HuH-7.5 (cell line): ENCODE measurements around the gene TANK.
"Not testable (repeated sequence)": the region's sequence is repeated elsewhere in the genome, so short reads cannot be mapped to it uniquely, and the experiment has no call there.

ENCODE experiments used
- DNase-seq: peaks from one replicate; pipeline ENCODE4 v3.0.0; 2011; ENCODE audit warnings: low spot score

Gene TANK

DNA sequence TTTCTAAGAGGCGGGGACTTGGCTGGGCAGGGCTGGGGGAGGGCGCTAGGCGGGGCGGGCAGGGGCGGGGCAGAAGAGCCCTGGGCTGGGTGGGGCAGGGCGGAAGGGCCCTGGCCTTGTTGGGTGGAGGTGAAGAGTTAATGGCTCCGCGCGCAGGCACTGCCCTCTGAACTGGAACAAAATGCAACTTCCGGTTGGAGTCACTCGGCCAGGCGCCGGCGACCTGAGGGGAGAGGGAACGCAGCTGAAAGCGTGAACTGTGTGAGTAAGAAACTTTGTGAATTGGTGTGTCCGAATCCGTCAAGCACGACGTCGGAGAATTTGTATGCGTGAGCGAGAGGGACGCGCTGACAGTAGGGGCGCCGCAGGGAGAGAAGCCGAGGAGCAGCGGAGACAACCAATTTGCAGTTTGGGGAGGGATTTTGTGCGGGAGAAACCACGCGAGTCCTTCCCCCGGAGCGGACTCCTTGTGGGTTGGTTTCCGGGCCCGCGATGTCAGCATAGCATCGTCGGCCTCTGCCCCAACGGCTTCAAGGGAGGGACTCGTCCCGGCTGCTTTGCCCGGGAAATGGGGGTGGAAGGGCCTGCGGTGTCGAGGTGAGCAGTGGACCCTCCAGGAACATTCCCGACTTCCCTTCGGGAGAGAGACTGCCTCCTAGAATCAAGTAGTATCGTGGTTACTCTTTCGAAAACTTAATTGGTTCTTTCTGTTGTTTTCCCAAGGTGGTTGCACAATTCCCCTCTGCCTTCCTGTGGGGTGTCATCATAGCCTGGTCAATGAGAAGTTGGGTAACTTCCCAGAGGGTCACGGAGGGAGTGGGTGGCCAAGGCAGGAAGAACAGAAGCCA, at the start of gene TANK:
Gene TANK, plus strand, starts transcription at position 203 of the 848 bp plus-strand sequence. CDS start 19,235 bp downstream, outside the sequence.
- DNase-seq, result peak; percentile 82

DNA sequence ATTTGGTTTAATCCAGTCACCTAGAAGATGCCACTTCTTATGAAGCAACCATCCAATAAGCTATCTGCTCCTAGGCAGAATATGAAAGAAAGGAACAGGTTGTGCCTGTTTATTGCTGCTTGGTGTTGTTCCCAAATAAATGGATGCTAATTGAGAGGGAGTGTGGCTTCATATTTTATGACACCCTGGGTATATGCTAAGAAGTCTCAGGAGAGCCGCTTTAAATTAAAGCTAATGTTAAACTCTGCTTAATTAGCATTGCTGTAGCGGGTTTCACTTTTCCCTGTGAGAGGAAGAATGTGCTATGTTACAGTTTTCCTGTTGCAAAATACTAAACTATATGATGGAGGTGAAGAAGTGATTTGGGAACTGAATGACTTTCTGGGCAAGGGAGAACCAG, 48.7 kb upstream of the TANK start:
- no peak for DNase-seq

GRCh38 chr2:161112908-161113307, 47.3 kb upstream of the TANK start:
- DNase-seq, result no peak

DNA sequence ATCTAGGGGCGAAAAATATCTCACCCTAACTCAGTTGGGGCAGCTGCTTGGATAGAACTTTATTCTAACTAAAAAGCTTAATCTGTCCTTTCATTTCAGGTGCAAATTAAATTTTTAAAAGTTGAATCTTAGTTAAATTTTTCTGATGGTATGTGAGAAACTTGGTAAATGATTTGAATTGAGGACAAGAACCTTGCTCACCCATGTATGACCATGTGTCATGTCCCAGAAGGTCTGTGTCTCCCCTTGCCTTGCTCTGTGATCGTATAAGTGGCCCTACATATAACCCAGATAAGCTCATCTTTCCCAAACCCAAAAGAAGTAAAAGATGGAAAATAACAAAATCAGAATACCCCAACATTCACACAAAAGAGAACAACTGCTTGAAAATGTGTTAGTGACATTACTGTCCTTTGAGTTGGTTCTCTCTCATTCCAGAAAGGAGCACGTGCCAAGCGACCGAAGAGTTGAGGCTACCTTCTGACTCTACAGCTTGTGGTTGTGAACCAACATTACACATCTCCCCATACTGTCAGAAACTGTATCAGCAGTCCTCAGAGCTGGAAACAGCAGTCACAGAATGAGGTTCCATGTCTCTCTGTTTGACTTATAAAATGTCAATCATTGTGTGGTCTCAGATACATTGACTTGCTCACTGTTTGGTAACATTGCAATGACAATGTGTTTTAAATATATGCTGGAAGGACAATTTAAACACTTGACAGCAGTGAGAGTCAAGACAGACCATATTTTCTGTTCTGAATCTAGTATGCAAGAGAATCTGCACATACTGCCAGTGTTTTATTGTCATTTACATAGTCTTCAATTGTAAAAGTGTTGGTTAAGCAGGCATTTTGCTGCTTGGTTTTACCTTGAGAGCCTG, 46.3 kb upstream of the TANK start:
- no peak for DNase-seq

DNA sequence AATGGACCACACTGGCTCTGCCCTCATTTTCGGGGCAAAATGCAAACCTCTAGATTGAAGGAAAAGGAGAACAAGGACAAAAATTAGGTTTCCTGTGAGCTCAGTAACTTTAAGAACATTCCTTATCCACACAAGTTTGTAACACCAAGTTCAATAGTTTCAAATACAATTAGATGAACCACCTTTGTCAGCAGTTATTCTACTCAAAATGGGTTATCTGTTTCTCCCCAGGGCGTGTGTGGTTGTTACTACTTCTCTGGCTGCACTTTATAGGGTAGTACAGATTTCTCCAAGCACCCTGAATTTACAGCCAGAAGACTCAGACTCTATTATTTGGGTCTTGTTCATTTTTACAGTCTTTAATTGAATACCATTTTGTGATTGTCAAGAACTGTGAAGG, 45.0 kb upstream of the TANK start:
- no peak for DNase-seq

DNA sequence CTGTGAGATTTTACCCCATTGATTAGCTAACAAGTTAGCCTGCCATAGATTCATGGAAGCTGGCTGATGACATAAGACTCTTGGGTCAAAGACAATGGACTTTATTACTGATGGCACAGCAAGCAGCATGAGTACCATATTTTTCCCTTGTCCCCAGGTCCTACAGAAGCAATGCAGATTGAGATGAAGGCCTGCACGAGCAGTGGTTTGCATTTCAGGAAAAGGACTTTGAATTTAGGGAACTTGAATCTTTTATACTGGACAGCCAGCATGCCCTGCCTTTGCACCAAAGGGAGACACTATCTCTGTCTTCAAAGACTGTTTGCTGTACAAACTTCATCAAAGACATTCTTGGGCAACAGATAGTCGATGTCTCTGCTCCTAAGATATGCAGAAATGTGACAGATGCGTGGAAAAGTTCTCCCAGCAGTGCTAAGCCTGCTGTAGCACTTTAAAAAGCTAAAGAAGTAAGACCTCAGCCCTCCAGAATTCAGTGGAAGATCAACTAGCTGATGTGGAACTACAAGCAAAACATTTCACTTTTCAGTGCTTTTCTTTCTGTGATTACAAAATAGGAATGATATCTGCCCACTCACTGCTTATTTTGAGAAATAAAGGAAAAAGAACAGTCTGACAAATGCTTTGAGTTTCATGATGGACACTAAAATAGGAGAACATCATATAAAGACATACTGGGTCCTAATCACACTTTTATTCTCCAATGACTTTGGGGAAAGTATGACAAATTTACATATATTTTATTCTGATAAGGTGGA, 44.4 kb upstream of the TANK start:
- DNase-seq, result no peak

GRCh38 chr2:161116509-161116908, 43.7 kb upstream of the TANK start:
- no peak for DNase-seq

- no peak for DNase-seq
Measured at GRCh38 chr2:161117506-161117905, 42.7 kb upstream of the TANK start.

- no peak for DNase-seq
Measured at GRCh38 chr2:161118722-161119121, 41.5 kb upstream of the TANK start.

DNA sequence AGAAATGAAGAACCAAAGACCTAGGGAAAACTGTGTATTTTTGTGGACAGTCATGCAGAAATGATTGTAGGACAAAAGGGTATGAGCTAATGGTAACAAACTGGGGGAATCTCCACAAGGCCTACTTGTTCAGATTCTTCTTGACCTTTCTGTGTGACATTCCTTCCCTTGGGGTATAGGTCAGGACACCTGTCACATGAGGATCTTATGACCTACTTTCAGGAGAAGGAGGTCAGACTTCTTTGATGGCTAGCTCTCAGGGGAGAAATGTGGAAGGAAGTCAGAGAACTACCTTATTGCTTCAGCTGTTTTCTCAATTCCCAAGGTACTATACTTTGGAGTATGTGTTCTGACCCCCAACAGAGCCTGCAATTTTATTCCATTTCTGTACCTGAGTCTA, 40.7 kb upstream of the TANK start:
- no peak for DNase-seq

- no peak for DNase-seq
Measured at GRCh38 chr2:161120775-161121174, 39.5 kb upstream of the TANK start.

- DNase-seq, result no peak
Measured at GRCh38 chr2:161121622-161122021, 38.6 kb upstream of the TANK start.

GRCh38 chr2:161122772-161123530, 37.3 kb upstream of the TANK start:
- no peak for DNase-seq

DNA sequence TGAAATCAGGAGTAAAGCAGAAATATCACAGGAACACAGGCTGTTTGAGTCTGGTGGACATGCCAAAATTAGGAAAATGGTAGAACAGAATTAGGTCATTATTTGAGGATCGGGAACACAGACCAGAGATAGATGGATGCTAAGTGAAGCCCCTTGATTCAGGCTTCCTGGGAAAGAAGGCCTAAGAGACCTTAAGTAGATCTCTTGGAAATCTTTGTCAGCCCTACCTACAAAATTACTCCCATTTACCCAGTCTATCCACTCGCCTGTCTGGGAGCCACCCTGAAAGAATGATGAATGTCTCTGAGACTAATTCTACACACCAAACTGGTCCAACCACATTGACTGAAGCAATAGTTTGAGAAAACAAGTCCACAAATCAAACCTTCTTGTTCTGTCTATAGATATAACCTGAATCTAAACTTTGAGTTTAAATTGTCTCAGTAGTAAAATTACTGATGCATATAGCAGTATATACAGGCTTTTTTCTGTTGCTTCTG, 36.6 kb upstream of the TANK start:
- no peak for DNase-seq

GRCh38 chr2:161124201-161124600, 36.0 kb upstream of the TANK start:
- no peak for DNase-seq

- no peak for DNase-seq
Measured at GRCh38 chr2:161128885-161129284, 31.3 kb upstream of the TANK start.

DNA sequence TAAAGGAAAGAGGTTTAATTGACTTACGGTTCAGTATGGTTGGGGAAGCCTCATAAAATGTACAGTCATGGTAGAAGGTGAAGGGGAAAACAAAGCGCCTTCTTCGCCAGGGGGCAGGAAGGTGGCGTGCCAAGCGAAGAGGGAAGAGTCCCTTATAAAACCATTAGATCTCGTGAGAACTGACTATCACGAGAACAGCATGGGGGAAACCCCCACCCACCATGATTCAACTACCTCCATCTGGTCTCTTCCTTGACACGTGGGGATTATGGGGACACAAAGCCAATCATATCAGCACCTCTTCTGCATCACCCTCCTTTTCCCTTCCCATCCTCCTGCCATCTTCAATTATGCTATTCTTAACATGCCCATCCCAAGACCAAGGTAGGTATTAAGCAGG, 29.9 kb upstream of the TANK start:
- no peak for DNase-seq

GRCh38 chr2:161131074-161131680, 29.1 kb upstream of the TANK start:
- no peak for DNase-seq

DNA sequence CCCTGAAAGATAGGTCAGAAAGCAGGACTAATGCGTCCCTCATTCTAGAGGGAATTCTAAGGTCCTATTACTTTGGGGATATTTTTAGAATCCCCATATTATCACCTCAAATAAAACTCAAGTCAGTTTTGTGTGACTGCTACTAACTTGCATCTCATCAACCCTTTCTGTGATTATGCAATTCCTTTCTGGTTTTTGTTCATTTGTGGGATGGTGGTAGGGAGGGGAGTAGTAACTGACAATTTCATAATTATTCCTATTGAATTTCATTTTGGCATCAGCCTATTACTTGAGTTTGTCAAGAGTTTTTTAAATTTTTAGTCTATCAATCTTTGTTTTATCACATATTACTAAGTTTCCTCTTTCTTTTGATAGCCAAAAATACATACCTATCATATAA, 28.4 kb upstream of the TANK start:
- DNase-seq, result no peak

DNA sequence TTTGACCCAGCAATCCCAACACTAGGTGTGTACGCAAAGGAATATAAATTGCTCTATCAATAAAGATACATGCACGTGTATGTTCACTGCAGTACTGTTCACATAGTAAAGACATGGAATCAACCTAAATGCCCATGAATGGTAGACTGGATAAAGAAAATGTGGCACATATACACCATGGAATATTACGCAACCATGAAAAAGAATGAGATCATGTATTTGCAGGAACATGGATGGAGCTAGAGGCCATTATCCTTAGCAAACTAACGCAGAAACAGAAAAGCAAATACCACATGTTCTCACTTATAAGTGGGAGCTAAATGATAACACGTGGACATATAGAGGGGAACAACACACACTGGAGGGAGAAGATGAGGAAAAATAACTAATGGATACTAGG, 27.8 kb upstream of the TANK start:
- not testable (repeated sequence) for DNase-seq

DNA sequence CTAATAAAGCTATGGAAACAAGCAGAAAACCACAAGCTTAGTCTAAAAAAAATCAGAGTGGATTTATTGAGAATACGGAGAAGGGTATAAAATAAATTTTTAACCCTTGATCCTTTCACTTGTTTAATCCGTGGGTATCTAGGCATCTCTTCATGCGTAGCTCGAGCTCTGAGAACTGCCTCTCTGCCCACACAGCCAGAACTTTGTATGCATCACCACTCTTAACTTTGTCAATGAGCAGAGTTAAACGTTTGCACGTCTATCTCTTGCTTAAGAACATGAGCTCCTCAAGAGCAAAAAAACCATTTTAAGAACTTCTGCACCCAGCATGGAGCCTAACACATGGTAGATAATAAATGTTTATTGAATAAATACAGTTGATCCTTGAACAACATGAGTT, 26.9 kb upstream of the TANK start:
- no peak for DNase-seq
